Dermis microvascular lymphatic vessel endothelial cell (primary cell): ENCODE measurements around the gene CS. TPM values are rescaled to one million over a fixed set of nuclear protein-coding genes. Genes with fewer than 3 reads are reported as not detected.
"Not testable (repeated sequence)": the region's sequence is repeated elsewhere in the genome, so short reads cannot be mapped to it uniquely, and the experiment has no call there.

Experiments used
- DNase-seq, 2 donors: peaks; one replicate each; pipeline versions ENCODE4 v3.0.0 to v3.0.0-alpha.2; 2010; ENCODE audit warnings: low read depth in 2 of 2
- total RNA-seq: library from RNA; depleted of rRNA; stranded (reverse); fragments of >200 nt; gene quantifications from 2 replicates; pipeline ENCODE4 v1.2.1, GENCODE V29; 2014

Gene CS
- total RNA-seq, 1 donor from 2014 or later = 132 TPM

DNA sequence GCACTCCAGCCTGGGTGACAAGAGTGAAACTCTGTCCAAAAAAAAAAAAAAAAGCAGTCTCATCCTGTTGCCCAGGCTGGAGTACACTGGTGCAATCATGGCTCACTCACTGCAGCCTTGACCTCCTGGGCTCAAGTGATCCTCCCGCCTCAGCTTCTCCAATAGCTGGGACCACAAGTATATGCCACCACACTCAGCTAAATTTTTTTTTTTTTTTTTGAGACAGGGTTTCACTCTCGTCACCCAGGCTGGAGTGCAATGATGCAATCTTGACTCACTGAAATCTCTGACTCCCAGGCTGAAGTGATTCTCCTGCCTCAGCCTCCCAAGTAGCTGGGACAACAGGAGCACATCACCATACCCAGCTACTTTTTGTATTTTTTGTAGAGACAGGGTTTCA, 20.9 kb upstream of the CS start:
- DNase-seq = no peak

DNA sequence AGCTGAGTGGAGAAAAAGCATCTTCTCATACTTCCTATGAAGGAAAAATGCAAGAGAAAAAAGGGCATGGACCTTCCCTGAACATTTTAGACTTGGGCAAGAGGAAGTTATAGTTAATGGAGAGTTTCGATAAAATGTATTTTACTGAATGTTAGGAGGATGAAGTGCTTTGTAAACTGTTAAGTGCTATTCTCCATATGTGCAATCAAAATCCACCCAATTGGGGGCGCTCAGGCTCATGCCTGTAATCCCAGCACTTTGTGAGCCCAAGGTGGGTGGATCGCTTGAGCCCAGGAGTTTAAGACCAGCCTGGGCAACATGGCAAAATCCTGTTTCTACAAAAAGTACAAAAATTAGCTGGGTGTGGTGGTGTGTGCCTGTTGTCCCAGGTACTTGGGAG, 17.5 kb upstream of the CS start:
- DNase-seq = no peak

DNA sequence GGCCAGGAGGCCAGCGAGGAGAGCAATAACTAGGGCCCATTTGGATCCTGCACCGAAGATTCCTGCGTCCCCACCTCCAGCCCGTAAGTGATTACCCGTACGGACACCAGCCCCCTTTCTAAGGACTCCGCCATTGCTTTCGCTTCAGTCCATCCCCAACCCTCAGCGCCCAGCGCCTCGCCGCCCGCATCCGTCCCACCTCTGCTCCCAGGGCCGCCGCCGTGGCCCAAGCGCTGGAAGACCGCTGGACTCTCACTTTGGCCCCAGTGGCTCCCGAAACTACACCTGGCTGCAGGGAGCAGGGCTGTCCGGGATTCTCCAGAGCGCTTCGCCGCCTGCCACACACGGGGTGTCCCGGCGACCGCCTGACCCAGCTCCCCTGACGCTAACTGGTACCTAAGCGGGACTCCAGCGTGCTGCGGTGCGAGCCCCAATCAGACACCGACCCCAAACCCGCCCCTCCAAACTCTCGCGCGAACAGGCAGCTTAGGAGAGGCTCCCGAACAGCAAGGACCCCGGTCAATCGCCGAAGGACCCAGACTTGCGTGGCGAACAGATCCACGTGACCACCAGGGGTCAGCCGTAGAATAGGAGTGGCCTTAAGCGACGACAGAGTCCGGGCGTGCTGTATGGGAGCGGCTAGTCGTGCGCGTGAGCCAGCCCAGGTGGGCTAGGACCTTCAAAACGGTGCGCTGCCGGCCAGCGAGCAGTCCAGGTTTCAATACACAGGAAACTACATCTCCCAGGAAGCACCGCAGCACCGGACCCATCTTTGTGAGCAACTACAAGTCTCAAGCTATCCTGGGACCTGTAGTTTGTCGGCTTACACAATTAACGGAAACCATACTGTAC, 15.7 kb upstream of the CS start, which contains the start of gene CNPY2:
Gene CNPY2, minus strand, starts transcription at position 367 of the 852 bp plus-strand sequence. CDS start 771 bp downstream, outside the sequence.
- peak; percentile 96 to 98 for DNase-seq

DNA sequence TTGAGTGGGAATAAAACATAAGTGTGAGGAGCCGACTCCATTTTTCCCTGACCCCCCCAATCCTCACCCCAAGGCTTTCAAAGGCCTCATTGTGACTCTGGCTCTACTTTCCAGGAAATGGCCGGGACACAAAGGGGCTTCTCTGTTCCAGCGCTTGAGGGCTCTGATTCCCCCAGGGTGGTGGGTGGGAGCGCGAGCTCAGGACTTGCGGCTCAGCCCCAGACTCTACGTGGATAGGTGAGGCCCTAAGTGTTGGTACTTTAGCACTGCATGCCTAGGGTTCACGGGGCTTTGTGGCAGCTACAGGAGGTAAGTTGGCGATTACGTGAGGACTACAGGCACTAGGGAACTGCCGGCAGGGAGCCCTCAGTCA, 15.1 kb upstream of the CS start:
- peak in 1 of 2 donors; percentile 21 for DNase-seq

DNA sequence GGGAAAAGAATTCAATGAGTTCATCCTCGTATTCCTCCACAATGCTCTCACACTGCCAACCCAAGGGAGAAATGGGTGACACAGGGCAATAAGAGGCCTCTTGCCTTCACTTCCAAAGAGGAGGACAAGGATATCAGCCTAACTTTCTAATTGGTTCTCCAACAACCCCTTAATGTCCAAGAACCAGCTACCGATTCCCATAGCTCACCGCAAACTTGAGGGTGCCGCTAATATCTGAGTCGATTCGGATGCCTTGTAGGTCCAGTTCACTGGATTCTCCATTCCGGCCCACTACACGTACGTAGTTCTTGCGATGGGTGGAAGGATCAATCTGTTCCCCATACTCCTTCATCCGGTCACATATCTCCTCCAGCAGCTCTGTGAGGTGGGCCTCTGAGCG, 10.9 kb upstream of the CS start:
- no peak for DNase-seq

DNA sequence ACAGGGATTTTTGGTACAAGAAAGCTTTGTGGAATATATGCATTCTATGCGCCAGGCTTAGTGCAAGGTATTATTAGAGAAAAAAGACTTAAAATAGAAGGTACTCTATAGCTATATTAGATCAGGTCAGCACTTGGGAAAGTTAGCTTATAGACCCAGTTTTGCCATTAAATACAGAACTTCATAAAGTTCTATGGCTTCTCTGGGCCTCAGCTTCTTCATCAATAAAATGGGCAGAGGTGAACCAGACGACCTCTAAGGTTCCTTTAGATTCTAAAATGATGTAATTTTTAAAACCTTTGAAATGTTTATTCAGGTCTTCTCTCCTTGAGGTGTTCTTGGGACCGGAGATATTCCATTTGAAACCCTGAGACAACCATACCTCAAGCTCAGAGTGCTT, 8.6 kb upstream of the CS start:
- DNase-seq = no peak

DNA sequence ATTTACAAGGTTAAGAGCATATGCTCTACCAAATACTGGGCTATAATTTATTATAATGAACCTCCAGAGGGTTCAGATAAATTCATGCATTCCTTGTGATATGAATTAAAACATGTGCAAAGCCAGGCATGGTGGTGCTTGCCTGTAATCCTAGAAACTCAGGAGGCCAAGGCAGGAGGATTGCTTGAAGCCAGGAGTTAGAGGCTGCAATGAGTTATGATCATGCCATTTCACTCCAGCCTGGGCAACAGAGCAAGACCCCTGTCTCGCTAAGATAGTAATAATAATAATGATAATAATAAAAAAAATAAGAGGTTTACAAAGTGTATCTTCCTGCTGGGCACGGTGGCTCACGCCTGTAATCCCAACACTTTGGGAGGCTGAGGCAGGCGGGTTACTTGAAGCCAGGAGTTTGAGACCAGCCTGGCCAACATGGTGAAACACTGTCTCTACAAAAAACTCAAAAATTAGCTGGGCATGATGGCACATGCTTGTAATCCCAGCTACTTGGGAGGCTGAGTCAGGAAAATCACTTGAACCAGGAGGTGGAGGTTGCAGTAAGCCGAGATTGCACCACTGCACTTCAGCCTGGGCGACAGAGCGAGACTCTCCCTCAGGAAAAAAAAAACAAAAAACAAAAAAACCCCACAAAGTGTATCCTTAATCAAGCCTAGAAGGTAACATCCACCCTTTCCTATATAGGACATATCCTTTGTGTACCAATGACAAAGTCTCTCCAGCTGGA, 7.3 kb upstream of the CS start:
- no peak for DNase-seq

DNA sequence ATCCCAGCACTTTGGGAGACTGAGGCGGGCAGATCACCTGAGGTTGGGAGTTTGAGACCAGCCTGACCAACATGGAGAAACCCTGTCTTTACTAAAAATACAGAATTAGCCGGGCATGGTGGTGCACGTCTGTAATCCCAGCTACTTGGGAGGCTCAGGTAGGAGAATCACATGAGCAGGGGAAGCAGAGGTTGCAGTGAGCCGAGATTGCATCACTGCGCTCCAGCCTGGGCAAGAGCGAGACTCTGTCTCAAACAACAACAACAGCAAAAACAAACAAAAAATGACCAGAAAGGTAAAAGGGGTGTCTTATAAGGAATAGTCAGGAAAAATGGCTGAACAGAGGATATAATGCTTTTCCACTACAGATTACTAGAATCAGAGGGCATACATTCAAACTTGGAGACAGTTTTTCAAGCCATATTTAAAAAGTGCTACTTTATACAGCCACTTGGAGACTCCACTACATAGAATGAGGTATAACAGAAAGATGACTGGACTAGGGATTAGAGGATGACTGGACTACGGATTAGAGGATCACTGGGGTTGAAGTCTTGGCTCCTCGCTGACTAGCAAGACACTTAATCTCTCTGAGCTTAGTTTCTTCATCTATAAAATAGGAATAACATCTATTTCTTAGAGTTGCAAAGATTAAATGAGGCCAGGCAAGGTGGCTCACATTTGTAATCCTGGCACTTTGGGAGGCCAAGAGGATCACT, 4.9 kb upstream of the CS start:
- no peak for DNase-seq

DNA sequence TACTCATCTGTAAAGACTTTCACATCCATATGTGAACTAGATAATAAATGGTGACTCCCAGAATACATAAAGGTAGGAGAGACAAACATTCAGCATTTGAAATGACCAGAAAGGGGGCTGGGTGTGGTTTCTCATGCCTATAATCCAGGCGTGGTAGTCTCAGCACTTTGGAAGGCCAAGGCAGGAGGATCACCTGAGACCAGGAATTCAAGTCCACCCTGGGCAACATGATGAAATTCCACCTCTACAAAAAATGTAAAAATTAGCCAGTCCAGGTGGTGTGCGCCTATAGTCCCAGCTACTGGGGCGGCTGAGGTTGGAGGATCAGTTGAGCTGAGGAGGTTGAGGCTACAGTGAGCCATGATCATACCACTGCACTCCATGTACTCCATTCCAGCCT, 4.1 kb upstream of the CS start:
- no peak for DNase-seq

DNA sequence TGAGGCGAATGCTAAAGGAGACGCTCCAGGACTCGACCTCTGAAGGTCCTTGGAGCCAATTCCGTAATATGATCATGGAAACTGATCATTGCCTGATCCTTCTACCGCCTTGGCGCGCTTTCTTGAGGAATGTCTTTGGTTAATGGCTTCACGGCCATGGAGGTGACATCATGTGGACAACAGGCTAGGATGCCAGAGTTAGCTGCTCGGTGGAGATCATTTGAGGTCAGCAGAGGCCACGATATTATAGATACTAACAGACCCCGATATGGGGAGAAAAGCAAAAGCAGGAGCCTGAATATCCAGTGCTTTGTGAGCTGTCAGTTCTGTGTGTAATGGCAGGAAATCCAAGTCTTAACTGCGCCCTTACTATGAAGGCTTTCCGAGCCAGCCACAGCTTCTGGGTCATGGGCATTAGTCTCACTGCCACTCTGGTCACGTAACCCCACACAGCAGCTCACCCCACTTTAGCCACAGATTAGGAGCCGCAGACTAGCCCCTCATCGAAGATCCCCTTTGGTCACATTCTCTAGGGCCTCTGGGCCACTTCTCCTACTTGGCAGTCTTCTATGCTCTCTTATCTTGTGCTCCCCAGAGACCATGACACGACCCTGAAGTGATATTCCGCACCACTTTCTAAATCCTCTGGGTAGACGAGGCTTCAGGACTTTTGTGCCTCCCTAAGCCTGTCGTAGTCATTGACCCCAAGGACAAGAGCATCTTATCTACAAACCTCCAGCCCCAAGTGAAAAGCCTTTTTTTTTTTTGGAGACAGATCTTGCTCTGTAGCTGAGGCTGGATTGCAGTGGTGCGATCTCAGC, 724 bp upstream of the CS start:
- no peak for DNase-seq

DNA sequence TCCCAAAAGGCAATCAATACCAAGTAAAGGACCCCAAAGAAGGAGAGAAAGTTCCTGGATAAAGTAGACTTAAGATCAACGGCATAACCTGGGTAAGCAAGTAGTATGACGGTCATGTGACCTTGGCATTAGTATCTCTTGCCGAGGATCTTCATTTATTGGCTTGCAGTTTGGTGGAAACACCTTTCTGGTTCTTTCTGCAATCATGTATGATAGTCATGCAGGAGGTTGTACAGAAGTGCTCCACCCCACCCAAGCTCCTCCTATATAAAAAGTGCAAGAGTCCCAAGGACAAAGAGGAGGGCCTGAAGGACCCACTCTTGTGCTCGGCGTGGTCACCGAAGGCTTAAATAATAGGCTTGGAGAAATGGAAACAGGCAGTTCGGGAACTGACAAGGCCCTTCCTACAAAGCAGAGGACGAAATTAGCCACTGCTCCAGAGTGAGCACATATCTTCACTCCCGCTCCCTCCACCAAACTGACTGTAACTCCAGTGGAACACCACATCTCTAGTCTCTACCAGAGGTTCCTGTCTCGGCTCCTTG, 750 bp downstream of the CS start:
- peak in 1 of 2 donors; percentile 19 for DNase-seq

DNA sequence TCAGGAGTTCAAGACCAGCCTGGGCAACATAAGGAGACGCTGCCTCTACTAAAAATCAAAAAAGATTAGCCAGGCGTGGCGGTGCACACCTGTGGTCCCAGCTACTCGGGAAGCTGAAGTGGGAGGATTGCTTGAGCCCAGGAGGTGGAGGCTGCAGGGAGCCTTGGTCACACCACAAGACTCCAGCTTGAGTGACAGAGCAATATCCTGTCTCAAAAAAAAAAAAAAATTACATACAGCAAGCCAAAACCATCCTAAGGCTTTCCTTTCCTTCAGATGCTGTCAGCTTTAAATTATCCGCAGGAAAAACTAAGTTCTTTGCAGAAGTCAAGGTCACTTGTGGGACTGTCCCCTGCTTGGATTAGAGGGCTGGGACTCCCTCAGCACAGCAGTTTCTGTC, 1.3 kb downstream of the CS start:
- DNase-seq = no peak

DNA sequence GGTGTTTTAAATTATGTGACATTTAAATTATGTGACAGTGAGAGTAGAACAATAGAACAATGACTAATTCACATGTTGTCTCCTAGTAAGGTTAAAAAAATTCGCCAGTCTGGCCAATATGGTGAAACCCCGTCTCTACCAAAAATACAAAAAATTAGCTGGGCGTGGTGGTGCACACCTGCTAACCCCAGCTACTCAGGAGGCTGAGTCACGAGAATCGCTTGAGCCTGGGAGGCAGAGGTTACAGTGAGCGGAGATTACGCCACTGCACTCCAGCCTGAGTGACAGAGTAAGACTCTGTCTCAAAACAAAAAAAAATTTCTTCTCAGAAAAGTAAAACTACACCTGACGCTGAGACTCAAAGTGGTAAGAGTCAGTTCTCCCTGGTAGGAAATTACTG, 2.7 kb downstream of the CS start:
- DNase-seq = no peak

DNA sequence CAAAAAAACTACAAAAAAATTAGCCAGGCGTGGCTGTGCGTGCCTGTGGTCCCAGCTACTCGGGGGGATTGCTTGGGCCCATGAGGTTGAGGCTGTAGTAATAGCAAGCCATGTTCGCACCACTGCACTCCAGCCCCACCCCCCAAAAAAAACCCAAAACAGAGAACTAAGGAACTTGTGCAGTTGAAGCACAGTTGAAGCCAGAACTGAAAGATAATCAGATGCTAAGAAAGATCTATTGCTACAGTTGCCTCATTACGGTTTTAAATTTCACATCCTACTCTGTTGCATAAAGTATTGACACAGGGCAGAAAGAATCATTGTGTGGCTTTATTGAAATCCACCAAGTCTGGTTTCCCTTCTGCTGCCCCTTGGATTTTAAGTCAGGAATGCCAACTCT, 3.8 kb downstream of the CS start:
- no peak for DNase-seq

DNA sequence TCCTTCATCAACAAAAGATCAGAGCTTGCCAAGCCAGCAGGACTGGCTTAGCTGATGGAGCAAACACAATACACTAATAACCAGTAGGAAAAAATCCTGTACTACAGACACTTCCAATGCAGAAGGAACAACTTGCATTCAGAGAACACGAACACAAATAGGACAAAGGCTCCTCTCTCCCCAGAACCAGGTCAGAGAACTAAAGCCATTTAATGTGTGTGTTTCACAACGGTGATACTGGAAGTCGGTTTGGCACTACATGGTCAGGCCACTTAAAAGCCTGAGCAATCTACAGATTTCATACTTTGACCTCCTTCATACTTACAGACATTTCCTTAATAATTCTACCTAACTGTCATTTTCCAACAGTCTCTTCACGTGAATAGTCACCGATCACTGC, 6.3 kb downstream of the CS start:
- no peak for DNase-seq

DNA sequence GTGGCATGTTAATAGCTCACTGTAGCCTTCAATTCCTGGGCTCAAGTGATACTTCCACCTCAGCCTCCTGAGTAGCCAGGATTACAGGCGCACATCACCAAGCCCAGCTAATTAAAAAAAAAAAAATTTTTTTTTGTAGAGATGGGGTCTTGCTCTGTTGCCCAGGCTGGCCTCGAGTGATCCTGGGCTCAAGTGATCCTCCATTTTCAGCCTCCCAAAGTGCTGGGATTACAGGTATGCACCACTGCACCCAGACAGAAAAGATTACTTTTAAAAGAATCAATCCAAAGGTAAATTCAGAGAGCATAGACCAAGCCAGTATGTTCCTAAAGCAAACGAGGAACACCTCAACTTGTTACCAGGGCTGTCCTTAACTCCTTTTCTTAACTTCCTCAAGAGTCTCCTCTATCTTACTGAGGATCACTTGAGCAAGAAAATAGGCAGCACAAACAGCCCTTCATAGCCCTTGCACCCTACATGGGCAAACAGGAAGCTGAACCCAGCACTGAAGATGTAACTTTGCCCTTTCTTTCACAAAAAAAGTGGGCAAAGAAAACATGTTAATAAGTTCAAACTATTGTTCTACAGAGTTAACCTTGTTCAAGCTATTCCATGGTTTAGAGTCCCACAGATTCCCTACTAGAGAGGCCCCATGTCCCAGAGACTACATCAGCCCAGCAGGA, 11.3 kb downstream of the CS start:
- DNase-seq = no peak

DNA sequence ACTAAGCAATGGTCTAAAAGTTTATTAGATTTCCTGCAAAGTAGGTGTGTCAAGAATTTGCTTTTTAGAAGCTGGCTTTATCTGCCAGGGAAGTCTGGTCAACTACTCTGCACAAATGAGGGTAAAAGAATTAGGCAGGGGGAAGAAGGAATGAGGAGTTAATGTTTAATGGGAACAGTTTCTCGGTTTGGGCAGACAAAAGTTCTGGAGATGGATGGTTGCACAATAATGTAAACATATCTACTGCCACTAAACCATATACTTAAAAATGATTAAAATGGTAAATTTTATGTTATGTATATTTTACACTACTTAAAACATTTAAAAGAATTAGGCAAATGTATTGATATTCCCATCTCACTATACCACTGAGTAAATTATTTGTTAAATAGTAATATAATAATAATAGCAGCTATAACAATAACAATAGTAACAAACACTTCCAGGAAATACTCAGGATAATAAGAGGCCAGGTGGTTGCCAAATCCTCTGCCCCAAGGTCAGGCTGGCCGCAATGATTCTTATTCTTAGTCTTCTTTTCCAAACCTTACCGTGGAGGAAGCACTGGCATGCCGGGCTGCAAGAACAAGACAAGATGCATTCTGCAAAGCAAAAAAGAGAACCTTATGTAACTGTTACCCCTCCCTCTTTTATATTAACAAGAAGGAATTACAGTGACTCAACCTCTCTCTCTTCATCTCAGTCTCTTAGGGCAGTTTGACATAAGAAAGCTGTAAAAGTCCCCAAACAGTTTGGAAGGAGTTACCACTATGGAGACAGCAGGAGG, 13.9 kb downstream of the CS start:
- DNase-seq = peak in 1 of 2 donors; percentile 5

DNA sequence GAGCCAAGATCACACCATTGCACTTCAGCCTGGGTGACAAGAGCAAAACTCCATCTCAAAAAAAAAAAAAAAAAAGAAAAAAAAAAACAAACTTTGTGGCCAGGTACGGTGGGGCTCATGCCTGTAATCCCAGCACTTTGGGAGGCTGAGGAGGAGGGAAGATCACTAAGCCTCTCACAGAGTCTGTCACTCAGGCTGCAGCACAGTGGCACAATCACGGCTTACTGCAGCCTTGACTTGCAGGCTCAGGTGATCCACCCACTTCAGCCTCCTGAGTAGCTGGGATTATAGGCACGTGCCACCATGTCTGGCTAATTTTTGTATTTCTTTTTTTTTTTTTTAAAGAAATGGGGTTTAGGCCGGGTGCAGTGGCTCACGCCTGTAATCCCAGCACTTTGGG, 15.9 kb downstream of the CS start:
- DNase-seq = not testable (repeated sequence)

DNA sequence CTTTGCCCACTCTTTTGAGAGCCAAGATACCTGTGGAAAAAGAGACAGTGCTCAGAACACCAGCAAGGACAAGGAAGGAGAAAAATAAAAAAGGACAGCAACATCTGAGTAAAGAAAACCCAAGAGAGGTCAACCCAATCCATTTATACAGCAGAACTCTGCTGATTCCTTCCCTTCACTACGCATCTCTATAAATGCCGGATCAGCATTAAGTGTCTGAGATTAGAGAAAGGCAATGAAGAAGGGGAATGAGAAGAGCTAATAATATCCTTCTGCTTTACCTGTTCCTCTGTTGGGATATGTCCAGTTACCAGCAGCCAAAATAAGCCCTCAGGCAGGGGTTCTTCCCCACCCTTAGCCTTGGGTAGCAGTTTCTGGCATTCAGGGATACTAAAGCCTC, 17.6 kb downstream of the CS start:
- no peak for DNase-seq

DNA sequence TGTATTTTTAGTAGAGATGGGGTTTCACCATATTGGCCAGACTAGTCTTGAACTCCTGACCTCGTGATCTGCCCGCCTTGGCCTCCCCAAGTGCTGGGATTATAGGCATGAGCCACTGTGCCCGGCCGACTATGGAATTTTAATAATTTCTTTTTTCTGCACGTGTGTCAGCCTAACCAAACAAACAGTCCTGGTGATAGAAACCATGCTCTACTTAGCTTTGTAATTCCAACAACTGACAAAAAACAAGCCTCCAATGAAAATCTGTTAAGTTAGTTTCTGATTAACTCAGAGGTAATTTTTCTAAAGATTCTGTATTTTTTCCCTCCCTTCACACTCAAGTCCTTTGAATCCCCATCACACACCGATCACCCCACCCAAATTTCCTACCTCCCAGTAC, 18.1 kb downstream of the CS start:
- DNase-seq = no peak
